D721Med (cell line): Measurements from ENCODE around the gene COL4A2.

Source experiments
- DNase-seq: peaks from one replicate; pipeline ENCODE4 v3.0.0; 2011; ENCODE audit warnings: low spot score; ENCODE audit not compliant: insufficient read length
- FAIRE-seq: peaks from 2 replicates; lab custom pipeline; 2011; peaks lifted over from hg19 to GRCh38; lab: Jason Lieb, UNC
- TF ChIP-seq, protein P1 (sequence below): IDR thresholded peaks from 2 replicates; pipeline ENCODE4 v1.5.1; 2012; ENCODE audit warnings: mild to moderate bottlenecking, control low read depth; ENCODE audit not compliant: insufficient read depth; ENCODE audit errors: missing control alignments

Gene COL4A2

DNA sequence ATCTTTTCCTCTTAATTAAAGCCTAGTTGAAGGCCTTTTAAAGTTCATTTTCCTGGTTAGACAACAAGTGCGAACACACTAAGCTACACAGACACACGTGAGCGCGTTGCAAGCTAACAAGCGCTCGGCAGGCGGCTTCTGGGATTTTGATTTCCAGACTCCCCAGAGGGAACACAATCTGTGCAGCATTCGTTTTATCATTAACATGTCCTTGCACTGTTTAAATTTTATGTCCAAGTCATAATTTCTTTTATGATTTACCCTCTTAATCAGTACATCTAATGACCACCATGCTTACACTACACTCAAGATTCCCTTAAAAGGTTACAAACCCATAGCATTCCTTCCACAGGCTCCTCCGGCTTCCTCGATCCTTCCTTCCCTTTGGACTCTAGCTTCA lies 16.9 kb upstream of the COL4A2 start:
- FAIRE-seq (no peak), DNase-seq (no peak)
- TF ChIP-seq, protein P1, sequence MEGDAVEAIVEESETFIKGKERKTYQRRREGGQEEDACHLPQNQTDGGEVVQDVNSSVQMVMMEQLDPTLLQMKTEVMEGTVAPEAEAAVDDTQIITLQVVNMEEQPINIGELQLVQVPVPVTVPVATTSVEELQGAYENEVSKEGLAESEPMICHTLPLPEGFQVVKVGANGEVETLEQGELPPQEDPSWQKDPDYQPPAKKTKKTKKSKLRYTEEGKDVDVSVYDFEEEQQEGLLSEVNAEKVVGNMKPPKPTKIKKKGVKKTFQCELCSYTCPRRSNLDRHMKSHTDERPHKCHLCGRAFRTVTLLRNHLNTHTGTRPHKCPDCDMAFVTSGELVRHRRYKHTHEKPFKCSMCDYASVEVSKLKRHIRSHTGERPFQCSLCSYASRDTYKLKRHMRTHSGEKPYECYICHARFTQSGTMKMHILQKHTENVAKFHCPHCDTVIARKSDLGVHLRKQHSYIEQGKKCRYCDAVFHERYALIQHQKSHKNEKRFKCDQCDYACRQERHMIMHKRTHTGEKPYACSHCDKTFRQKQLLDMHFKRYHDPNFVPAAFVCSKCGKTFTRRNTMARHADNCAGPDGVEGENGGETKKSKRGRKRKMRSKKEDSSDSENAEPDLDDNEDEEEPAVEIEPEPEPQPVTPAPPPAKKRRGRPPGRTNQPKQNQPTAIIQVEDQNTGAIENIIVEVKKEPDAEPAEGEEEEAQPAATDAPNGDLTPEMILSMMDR: no peak

- DNase-seq: no peak
- no peak for FAIRE-seq
- TF ChIP-seq, protein P1: no peak
Measured at GRCh38 chr13:110290826-110291225, 16.3 kb upstream of the COL4A2 start.

GRCh38 chr13:110291286-110291685 lies 15.8 kb upstream of the COL4A2 start:
- no peak for FAIRE-seq
- TF ChIP-seq, protein P1: no peak

GRCh38 chr13:110293037-110293436 lies 14.0 kb upstream of the COL4A2 start:
- TF ChIP-seq, protein P1: no peak
- no peak for FAIRE-seq
- no peak for DNase-seq

More at GRCh38 chr13:110291286-110291685, 15.8 kb upstream of the COL4A2 start:
- DNase-seq: no peak

GRCh38 chr13:110293649-110294048 lies 13.4 kb upstream of the COL4A2 start:
- DNase-seq: no peak
- FAIRE-seq: no peak
- TF ChIP-seq, protein P1: no peak

GRCh38 chr13:110294146-110294545 lies 12.9 kb upstream of the COL4A2 start:
- FAIRE-seq (no peak), DNase-seq (no peak)
- TF ChIP-seq, protein P1: no peak

DNA sequence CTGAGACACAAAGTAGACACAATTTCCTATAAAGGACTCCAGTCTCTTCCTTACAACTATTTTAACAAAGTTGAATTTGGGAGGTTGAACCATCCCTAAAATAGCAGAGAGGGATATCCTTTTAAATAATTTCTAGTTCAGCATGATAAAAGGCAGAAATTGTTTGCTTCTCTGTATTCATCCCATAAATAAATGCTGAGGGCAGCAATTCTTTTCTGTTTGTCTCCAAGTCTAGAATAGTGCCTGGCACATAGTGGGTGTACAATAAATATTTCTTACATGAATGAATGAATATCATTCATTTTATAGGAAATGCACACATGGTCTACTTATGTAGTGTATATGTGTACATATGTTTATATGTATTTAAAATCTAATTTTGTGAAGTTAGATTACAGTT lies 12.5 kb upstream of the COL4A2 start:
- TF ChIP-seq, protein P1: no peak
- FAIRE-seq: no peak

More for the DNA sequence above, 12.5 kb upstream of the COL4A2 start:
- no peak for DNase-seq
